SK-N-SH (cell line): ENCODE measurements around the gene ETHE1. TPM values are rescaled to one million over a fixed set of nuclear protein-coding genes. Genes with fewer than 3 reads are reported as not detected.

ENCODE experiments used
- CTCF ChIA-PET: fragments of 300-600, 350-600 bp; formaldehyde crosslinking; extraction: SDS; loops from one replicate; lab custom pipeline; 2021; lab: Yijun Ruan, JAX
- POLR2A ChIA-PET: fragments of 350-600 bp; sonication (Branson Sonifier 250); formaldehyde crosslinking; extraction: SDS; loops from one replicate; lab custom pipeline; 2020; ENCODE audit warnings: antibody characterized with exemption, inconsistent platforms; lab: Yijun Ruan, JAX
- DNase-seq: peaks from one replicate; pipeline ENCODE4 v3.0.0; 2012
- H2AFZ ChIP-seq: fragments of 200-600 bp; sonication (generic); 2 replicates; pipeline ENCODE4 v1.8.1; 2016; ENCODE audit warnings: antibody characterized with exemption, mild to moderate bottlenecking, low read depth
- H3F3A ChIP-seq: fragments of 200-600 bp; sonication (generic); replicated peaks from 2 replicates; pipeline ENCODE3; 2016; ENCODE audit warnings: antibody characterized with exemption, mild to moderate bottlenecking; ENCODE audit not compliant: insufficient read depth
- H3K27ac ChIP-seq, 2 experiments: fragments of 200-500 bp in 1 of 2; fragments of 200-600 bp in 1 of 2; sonication (Bioruptor generic) in 1 of 2; sonication (generic), shearing (Covaris generic) in 1 of 2; 2 replicates each; pipeline versions ENCODE4 v1.5.1 to v1.6.1; 2014 to 2016; ENCODE audit warnings: low read depth in 2 of 2, inconsistent platforms in 1 of 2, low read length in 1 of 2, mild to moderate bottlenecking in 1 of 2, mixed read lengths in 1 of 2
- H3K27me3 ChIP-seq: fragments of 200-600 bp; sonication (generic), shearing (Covaris generic); 2 replicates; pipeline ENCODE4 v1.6.1; 2016; ENCODE audit warnings: mixed run types; ENCODE audit not compliant: insufficient read depth
- H3K36me3 ChIP-seq, 2 experiments: fragments of 200-500 bp in 1 of 2; fragments of 200-600 bp in 1 of 2; sonication (Bioruptor generic) in 1 of 2; sonication (generic) in 1 of 2; replicated peaks in 1 of 2; 2 replicates each; pipeline versions ENCODE3 to v1.5.1; 2014 to 2016; ENCODE audit warnings: low read length in 1 of 2, mild to moderate bottlenecking in 1 of 2; ENCODE audit not compliant: insufficient read depth in 2 of 2, control insufficient read depth in 1 of 2
- H3K4me1 ChIP-seq, 2 experiments: fragments of 200-500 bp in 1 of 2; fragments of 200-600 bp in 1 of 2; sonication (Bioruptor generic) in 1 of 2; sonication (generic), shearing (Covaris generic) in 1 of 2; 2 replicates each; pipeline versions ENCODE4 v1.5.1 to v1.6.1; 2014 to 2016; ENCODE audit warnings: low read depth in 1 of 2, low read length in 1 of 2, mixed run types in 1 of 2; ENCODE audit not compliant: insufficient read depth in 2 of 2, control insufficient read depth in 1 of 2
- H3K4me2 ChIP-seq: fragments of 200-600 bp; sonication (generic), shearing (Covaris generic); 2 replicates; pipeline ENCODE4 v1.6.1; 2017; ENCODE audit warnings: mixed run types
- H3K4me3 ChIP-seq, 2 experiments: fragments of 200-500 bp in 1 of 2; fragments of 200-600 bp in 1 of 2; sonication (Bioruptor generic) in 1 of 2; sonication (generic), shearing (Covaris generic) in 1 of 2; 2 replicates each; pipeline versions ENCODE4 v1.5.1 to v1.8.1; 2014 to 2016; ENCODE audit warnings: low read depth in 2 of 2, inconsistent platforms in 1 of 2, low read length in 1 of 2, mild to moderate bottlenecking in 1 of 2, mixed read lengths in 1 of 2, moderate library complexity in 1 of 2
- H3K79me2 ChIP-seq: fragments of 200-600 bp; sonication (generic); 2 replicates; pipeline ENCODE4 v1.8.1; 2017; ENCODE audit warnings: mild to moderate bottlenecking; ENCODE audit not compliant: insufficient read depth
- H3K9ac ChIP-seq: fragments of 200-600 bp; sonication (generic); 2 replicates; pipeline ENCODE4 v1.6.1; 2017; ENCODE audit warnings: mixed run types
- H3K9me2 ChIP-seq: fragments of 200-600 bp; sonication (generic); 2 replicates; pipeline ENCODE4 v1.6.1; 2017; ENCODE audit warnings: mixed run types
- H3K9me3 ChIP-seq: fragments of 200-600 bp; sonication (generic); 2 replicates; pipeline ENCODE4 v1.6.1; 2017; ENCODE audit warnings: mixed run types, mild to moderate bottlenecking, moderate library complexity
- H4K20me1 ChIP-seq: fragments of 200-600 bp; sonication (generic); 2 replicates; pipeline ENCODE4 v1.6.1; 2017; ENCODE audit warnings: mild to moderate bottlenecking, mixed run types; ENCODE audit not compliant: insufficient read depth
- CHD2 ChIP-seq: fragments of 150-350 bp; IDR thresholded peaks from 2 replicates; pipeline ENCODE4 v1.6.1; 2018; ENCODE audit warnings: low read length; ENCODE audit not compliant: partially characterized antibody
- CTCF ChIP-seq: fragments of 200-600 bp; sonication (generic); IDR thresholded peaks from 2 replicates; pipeline ENCODE4 v1.6.1; 2017; ENCODE audit warnings: antibody characterized with exemption, mild to moderate bottlenecking, moderate library complexity
- ELF1 ChIP-seq: IDR thresholded peaks from 2 replicates; pipeline ENCODE4 v1.4.0; 2012
- EP300 ChIP-seq, 2 experiments: IDR thresholded peaks; 2 replicates each; pipeline versions ENCODE4 v1.4.0 to v1.6.1; 2012; ENCODE audit warnings: borderline replicate concordance in 1 of 2, low read depth in 1 of 2, low read length in 1 of 2
- EZH2phosphoT487 ChIP-seq: fragments of 200-600 bp; sonication (generic); IDR thresholded peaks from 2 replicates; pipeline ENCODE4 v1.6.1; 2017; ENCODE audit warnings: low read depth, mixed run types, mild to moderate bottlenecking, antibody characterized with exemption, moderate library complexity, borderline replicate concordance
- FOSL2 ChIP-seq: IDR thresholded peaks from 2 replicates; pipeline ENCODE4 v1.4.0; 2012; ENCODE audit warnings: low read depth, mild to moderate bottlenecking, moderate library complexity, borderline replicate concordance
- FOXJ3 ChIP-seq: sonication (generic); formaldehyde crosslinking; IDR thresholded peaks from 2 replicates; pipeline ENCODE4 v1.5.1; 2020; ENCODE audit warnings: mild to moderate bottlenecking, missing genetic modification reagents
- FOXM1 ChIP-seq: IDR thresholded peaks from 2 replicates; pipeline ENCODE4 v1.4.0; 2012; ENCODE audit warnings: low read depth, mild to moderate bottlenecking
- GABPA ChIP-seq: IDR thresholded peaks from 2 replicates; pipeline ENCODE4 v1.4.0; 2012; ENCODE audit warnings: low read depth, mild to moderate bottlenecking
- IRF3 ChIP-seq: fragments of 150-350 bp; IDR thresholded peaks from 2 replicates; pipeline ENCODE4 v1.6.1; 2016; ENCODE audit warnings: mild to moderate bottlenecking, low read depth, low read length
- MEF2A ChIP-seq: IDR thresholded peaks from 2 replicates; pipeline ENCODE4 v1.4.0; 2012; ENCODE audit warnings: low read depth, borderline replicate concordance
- RAD21 ChIP-seq: IDR thresholded peaks from 2 replicates; pipeline ENCODE4 v1.6.1; 2012; ENCODE audit warnings: mild to moderate bottlenecking, low read length
- REST ChIP-seq: IDR thresholded peaks from 2 replicates; pipeline ENCODE4 v1.6.1; 2012; ENCODE audit warnings: mild to moderate bottlenecking, low read depth, low read length, moderate library complexity
- RFX5 ChIP-seq: IDR thresholded peaks from 2 replicates; pipeline ENCODE4 v1.6.1; 2012; ENCODE audit warnings: mild to moderate bottlenecking, improper control_type of control experiment, low read length
- RXRA ChIP-seq: IDR thresholded peaks from 2 replicates; pipeline ENCODE4 v1.4.0; 2012; ENCODE audit warnings: low read depth, mild to moderate bottlenecking, borderline replicate concordance
- TEAD4 ChIP-seq: IDR thresholded peaks from 2 replicates; pipeline ENCODE4 v1.4.0; 2012; ENCODE audit warnings: mild to moderate bottlenecking, borderline replicate concordance; ENCODE audit not compliant: insufficient read depth
- WGBS: methylation state at CpG from one replicate; pipeline ENCODE4 v1.1.6; 2017; ENCODE audit warnings: low lambda C conversion rate; 5-methylcytosine and 5-hydroxymethylcytosine counted together
- polyA plus RNA-seq, 3 experiments: library from polyadenylated mRNA; depleted of rRNA; stranded (reverse); fragments of >200 nt; gene quantifications; 2 replicates each; pipeline ENCODE4 v1.2.3, GENCODE V29; 2012

ETHE1 gene
- polyA plus RNA-seq, 1 of the 3 experiments (the other 2 are of a cell fraction) = 86.2 TPM

- no peaks in the 10 kb centered on the region for H3K9me2 ChIP-seq
- no peak overlapping the region for H3K4me3 ChIP-seq
- H3K4me1 ChIP-seq = peaks cover 6 to 14% of the 10 kb centered on the region in 2 experiments; a peak in 2 of 4 replicates
- CTCF ChIA-PET = interaction anchor here (0.8 to 24.7 kb wide), 2 partner anchors 19 to 83 kb away, joined by 3 to 632 read pairs; no protein-coding TSS in a partner anchor
- no peak overlapping the region for H3K4me2 ChIP-seq
- POLR2A ChIA-PET = no interaction called here
- TF ChIP-seq ELF1 (no peak), CHD2 (no peak), REST (no peak), IRF3 (no peak), RAD21 (no peak), FOXM1 (no peak), CTCF (no peak), GABPA (no peak), EZH2phosphoT487 (no peak), FOSL2 (no peak), RFX5 (no peak), RXRA (no peak), FOXJ3 (CRISPR knock-in tag) (no peak), EP300 (IDR thresholded peaks at IDR 0.05; ENCODE audit: borderline replicate concordance in 1 of 2, low read depth in 1 of 2, low read length in 1 of 2) (no peak), TEAD4 (no peak), MEF2A (no peak)
- TF ChIP-seq, all 33 proteins: peak for 0
- Histone ChIP-seq H4K20me1 (no peaks in the 10 kb centered on the region), H3K9me3 (no peaks in the 10 kb centered on the region), H3K36me3 (no peaks in the 10 kb centered on the region), H3K27me3 (no peaks in the 10 kb centered on the region), H3K9ac (no peak overlapping the region), H3F3A (peaks cover 4% of the 10 kb centered on the region), H2AFZ (no peak overlapping the region), H3K79me2 (peaks cover 28% of the 10 kb centered on the region), H3K27ac (no peak overlapping the region)
- DNase-seq = no peak
- WGBS = 81% methylated on average over 5 of the region's 5 CpGs
These were observed 4.1 kb downstream of the ETHE1 start for GRCh38 chr19:43522929-43523328.
